Brain microvascular endothelial cell (primary cell): Measurements from ENCODE around the gene MARCHF3.

Experiments used
- DNase-seq: peaks from one replicate; pipeline ENCODE4 v3.0.0-alpha.2; 2020
- H3K27ac ChIP-seq: fragments of 250-450 bp; sonication (Bioruptor Pico); 2 replicates; pipeline ENCODE4 v1.5.1; 2020; ENCODE audit warnings: mild to moderate bottlenecking, moderate library complexity
- H3K27me3 ChIP-seq: fragments of 250-450 bp; sonication (Bioruptor Pico); replicated peaks from 2 replicates; pipeline ENCODE4 v1.5.1; 2020; ENCODE audit warnings: mild to moderate bottlenecking
- H3K36me3 ChIP-seq: fragments of 250-450 bp; sonication (Bioruptor Pico); replicated peaks from 2 replicates; pipeline ENCODE4 v1.5.1; 2020; ENCODE audit warnings: mild to moderate bottlenecking
- H3K4me3 ChIP-seq: 2 replicates; pipeline ENCODE4 v1.5.1; 2011; ENCODE audit warnings: low read depth, mild to moderate bottlenecking, control low read depth, low read length, moderate library complexity
- CTCF ChIP-seq: IDR thresholded peaks from 2 replicates; pipeline ENCODE4 v1.5.1; 2011; ENCODE audit warnings: low read depth, mild to moderate bottlenecking, moderate library complexity, low read length, control low read depth, inconsistent platforms; ENCODE audit errors: missing control alignments
- in situ Hi-C: cut with HindIII; loops from 2 replicates; pipeline ENCODE4 v1.10.0; 2017; ENCODE audit warnings: low sequenced_read_pairs, low pct_ligation_motif_present

Gene MARCHF3

GRCh38 chr5:126982926-126983873 lies 47.2 kb downstream of the MARCHF3 start:
- DNase-seq: no peak
- Histone ChIP-seq H3K27ac (no peak overlapping the region), H3K36me3 (no peaks in the 10 kb centered on the region), H3K4me3 (no peak overlapping the region), H3K27me3 (no peaks in the 10 kb centered on the region)
- TF ChIP-seq CTCF: no peak
- in situ Hi-C loops: no loop called here

- no peak overlapping the region for H3K4me3 ChIP-seq
- no peaks in the 10 kb centered on the region for H3K36me3 ChIP-seq
- no peak overlapping the region for H3K27ac ChIP-seq
- no peak for TF ChIP-seq CTCF
- DNase-seq: no peak
- in situ Hi-C loops: no loop called here
- H3K27me3 ChIP-seq: no peaks in the 10 kb centered on the region
Observed at GRCh38 chr5:126982202-126982601, 48.2 kb downstream of the MARCHF3 start.

GRCh38 chr5:126981701-126982100 lies 48.7 kb downstream of the MARCHF3 start:
- Histone ChIP-seq H3K4me3 (no peak overlapping the region), H3K36me3 (no peaks in the 10 kb centered on the region), H3K27me3 (no peaks in the 10 kb centered on the region), H3K27ac (no peak overlapping the region)
- no peak for DNase-seq
- in situ Hi-C loops: no loop called here
- no peak for TF ChIP-seq CTCF

- no peak for DNase-seq
- in situ Hi-C loops: no loop called here
- H3K4me3 ChIP-seq: no peak overlapping the region
- H3K36me3 ChIP-seq: no peaks in the 10 kb centered on the region
- H3K27ac ChIP-seq: no peak overlapping the region
- no peaks in the 10 kb centered on the region for H3K27me3 ChIP-seq
- no peak for TF ChIP-seq CTCF
Observed at GRCh38 chr5:126981222-126981621, 49.1 kb downstream of the MARCHF3 start.

GRCh38 chr5:126978258-126978657 lies 52.1 kb downstream of the MARCHF3 start:
- TF ChIP-seq CTCF: no peak
- DNase-seq: no peak
- in situ Hi-C loops: no loop called here
- Histone ChIP-seq H3K27me3 (no peaks in the 10 kb centered on the region), H3K27ac (no peak overlapping the region), H3K4me3 (no peak overlapping the region), H3K36me3 (no peaks in the 10 kb centered on the region)
